Uterus (tissue), 2 donors: Measurements from ENCODE around the gene ZSWIM6.

ENCODE experiments used
- CTCF ChIP-seq, 4 experiments: fragments of 200-600 bp in 2 of 4; fragments of 450-650 bp in 2 of 4; sonication (generic) in 2 of 4; IDR thresholded peaks; one replicate each; pipeline ENCODE4 v1.5.1; 2016 to 2019; ENCODE audit warnings: antibody characterized with exemption in 4 of 4, mild to moderate bottlenecking in 2 of 4, moderate library complexity in 1 of 4
- POLR2A ChIP-seq, 2 donors: fragments of 450-650 bp; IDR thresholded peaks; one replicate each; pipeline ENCODE4 v1.6.1; 2016; ENCODE audit warnings: antibody characterized with exemption in 2 of 2, mild to moderate bottlenecking in 1 of 2, moderate library complexity in 1 of 2

GRCh38 chr5:61303346-61303745, 28.7 kb upstream of the ZSWIM6 start:
- TF ChIP-seq POLR2A (IDR thresholded peaks at IDR 0.05), result no peak
- no peak for TF ChIP-seq CTCF (IDR thresholded peaks at IDR 0.05)
